ENCODE measurements around the gene MBP.

DNA sequence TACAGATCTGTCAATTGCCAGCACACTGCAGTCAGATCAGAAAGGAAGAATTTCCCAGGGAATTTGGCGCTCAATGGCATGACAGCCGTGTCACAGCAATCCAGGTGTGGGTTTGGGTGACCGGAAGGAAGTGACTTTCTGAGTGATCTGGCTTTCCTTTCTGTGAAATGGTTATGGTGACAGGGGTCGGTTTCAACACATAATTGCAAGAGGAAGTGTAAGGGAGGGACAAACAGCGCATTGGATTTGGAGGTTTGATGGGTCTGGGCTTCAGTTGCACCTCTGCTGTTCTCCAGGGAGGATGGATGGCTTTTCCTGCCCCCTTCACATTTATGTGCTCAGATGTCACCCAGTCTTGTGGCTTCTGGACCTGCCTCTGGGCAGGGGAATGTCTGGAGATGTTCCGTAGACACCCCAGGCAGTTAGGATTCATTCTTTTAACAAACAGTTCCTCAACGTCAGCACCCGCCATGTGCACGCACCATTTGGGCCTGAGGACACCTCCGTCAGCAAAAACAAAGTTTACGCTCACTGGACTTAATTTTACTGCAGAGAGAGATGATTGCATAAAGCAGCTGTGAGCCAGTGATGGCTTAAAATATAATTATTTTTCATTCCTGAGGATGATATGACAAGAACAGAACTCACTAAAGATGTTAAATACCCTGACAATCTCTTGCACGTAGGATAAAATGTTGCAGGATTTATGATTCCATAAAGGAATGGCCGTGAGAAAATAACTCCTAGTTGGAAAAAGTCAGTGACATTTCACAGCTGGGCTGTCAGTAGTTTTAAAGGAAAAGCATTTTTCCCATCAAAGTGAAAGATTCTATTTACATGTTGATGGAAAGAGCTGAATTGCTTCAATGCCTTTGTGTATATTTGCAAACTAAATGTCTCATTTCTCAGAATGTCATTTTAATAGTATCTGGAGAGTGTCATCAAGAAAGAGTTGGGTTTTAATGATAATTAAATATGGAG, 36.9 kb downstream of the MBP start:
- TF ChIP-seq EP300 (IDR thresholded peaks at IDR 0.05) (no peak), CTCF (IDR thresholded peaks at IDR 0.05) (no peak)
